Measurements from ENCODE around the gene FAM167B.

GRCh38 chr1:32247983-32248889, 1.2 kb downstream of the FAM167B start:
- TF ChIP-seq, protein P1, sequence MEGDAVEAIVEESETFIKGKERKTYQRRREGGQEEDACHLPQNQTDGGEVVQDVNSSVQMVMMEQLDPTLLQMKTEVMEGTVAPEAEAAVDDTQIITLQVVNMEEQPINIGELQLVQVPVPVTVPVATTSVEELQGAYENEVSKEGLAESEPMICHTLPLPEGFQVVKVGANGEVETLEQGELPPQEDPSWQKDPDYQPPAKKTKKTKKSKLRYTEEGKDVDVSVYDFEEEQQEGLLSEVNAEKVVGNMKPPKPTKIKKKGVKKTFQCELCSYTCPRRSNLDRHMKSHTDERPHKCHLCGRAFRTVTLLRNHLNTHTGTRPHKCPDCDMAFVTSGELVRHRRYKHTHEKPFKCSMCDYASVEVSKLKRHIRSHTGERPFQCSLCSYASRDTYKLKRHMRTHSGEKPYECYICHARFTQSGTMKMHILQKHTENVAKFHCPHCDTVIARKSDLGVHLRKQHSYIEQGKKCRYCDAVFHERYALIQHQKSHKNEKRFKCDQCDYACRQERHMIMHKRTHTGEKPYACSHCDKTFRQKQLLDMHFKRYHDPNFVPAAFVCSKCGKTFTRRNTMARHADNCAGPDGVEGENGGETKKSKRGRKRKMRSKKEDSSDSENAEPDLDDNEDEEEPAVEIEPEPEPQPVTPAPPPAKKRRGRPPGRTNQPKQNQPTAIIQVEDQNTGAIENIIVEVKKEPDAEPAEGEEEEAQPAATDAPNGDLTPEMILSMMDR (IDR thresholded peaks at IDR 0.05), result peak in 5 of 7 experiments; percentile 64 to 93 (median 88)
- no peak for TF ChIP-seq POLR2A (IDR thresholded peaks at IDR 0.05)
